Measurements from ENCODE around the gene C1QC. TPM values are rescaled to one million over a fixed set of nuclear protein-coding genes. Genes with fewer than 3 reads are reported as not detected.

The C1QC gene
- total RNA-seq: not detected in 2 replicates

DNA sequence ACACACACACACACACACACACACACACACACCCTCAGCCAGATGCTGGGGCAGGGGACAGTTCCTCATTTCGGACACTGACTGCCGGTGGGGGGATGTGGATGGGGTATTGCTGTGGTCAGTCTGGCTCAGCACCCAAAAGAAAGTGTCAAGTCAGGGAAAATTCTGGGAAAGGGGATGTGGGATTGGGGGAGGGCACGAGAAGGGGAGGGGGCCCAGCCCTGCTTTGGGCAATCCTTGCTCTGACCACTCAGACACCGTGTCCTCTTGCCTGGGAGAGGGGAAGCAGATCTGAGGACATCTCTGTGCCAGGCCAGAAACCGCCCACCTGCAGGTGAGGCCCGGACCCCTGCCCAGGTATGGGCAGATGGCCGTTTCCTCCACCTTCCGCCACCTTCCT is at the start of gene C1QC:
C1QC (plus strand) TSS at position 253 of the 400 bp plus-strand sequence. CDS start 391 bp downstream, outside the sequence.
- DNase-seq (ENCODE audit: low read depth): no peak

DNA sequence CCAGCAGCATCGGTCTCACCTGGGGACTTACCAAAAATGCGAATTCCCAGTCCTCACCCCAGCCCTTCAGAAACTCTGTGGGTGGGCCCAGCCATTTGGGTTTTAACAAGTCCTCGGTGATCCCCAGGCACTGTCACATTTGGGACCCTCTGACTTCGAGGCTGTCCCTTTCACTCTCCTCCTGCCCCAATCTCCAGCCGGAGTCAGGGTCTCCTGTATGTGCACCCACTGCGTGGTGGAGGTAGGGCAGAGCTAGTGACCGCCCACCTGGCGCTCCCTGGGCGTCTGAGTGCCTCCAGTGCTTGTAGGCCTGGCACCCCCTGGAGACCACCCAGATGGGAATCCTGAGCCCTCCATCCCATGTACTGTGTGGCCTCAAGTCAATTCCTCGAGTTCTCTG is 49.0 kb upstream of the C1QC start:
- DNase-seq (ENCODE audit: low read depth): no peak

DNA sequence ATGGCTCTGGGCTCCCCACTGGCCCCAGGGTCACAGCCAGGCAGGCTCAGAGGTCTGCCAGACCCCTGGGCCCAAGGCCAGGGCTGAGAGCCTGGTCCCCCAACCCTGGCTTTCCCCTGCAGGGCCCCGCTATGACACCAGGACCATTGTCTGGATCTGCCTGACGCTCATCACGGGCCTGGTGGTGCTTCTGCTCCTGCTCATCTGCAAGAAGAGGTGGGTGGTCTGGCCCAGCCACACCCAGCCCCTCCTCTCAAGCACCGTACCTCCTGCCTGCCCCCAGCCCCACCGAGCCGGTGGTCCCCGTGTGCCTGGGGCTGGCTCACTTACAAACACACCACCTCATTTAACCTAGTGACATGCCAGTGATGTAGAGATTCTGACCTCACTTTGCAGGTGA is 48.3 kb upstream of the C1QC start:
- no peak for DNase-seq (ENCODE audit: low read depth)

DNA sequence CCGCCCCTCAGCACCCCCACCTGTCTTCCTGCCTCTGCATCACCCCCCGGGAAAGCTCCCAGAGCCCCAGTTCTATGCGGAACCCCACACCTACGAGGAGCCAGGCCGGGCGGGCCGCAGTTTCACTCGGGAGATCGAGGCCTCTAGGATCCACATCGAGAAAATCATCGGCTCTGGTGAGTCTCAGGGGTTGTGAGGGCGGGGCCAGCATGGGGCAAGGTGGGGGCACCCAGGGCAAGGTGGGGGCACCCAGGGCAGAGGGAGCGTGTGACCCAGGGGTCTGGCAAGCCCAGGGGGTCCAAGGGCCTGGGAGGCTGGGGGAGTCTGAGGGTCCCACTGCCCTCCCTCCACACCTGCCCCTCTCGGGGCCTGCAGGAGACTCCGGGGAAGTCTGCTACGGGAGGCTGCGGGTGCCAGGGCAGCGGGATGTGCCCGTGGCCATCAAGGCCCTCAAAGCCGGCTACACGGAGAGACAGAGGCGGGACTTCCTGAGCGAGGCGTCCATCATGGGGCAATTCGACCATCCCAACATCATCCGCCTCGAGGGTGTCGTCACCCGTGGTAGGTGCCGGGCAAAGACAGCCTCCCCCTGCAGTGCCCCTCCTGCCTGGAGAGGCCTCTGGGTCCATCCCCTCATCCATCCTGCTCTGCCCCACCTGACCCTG is 46.0 kb upstream of the C1QC start:
- DNase-seq (ENCODE audit: low read depth): no peak

DNA sequence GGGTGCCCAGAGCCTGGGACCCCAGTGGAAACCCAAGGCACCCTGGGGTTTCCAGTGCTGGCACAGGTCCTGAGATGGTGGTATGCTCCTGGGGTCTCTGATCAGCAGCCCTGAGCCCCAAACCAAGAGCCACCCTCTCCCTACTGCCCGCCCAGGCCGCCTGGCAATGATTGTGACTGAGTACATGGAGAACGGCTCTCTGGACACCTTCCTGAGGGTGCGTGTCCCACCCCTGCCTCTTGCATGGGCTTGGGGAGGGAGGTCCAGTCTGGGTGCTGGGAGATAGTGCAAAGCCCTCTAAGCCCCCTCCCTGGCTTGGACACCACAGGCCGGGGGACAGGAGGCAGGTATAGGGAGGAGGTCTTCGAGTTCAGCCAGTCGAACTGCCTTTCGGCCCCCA is 45.4 kb upstream of the C1QC start:
- DNase-seq (ENCODE audit: low read depth): no peak

DNA sequence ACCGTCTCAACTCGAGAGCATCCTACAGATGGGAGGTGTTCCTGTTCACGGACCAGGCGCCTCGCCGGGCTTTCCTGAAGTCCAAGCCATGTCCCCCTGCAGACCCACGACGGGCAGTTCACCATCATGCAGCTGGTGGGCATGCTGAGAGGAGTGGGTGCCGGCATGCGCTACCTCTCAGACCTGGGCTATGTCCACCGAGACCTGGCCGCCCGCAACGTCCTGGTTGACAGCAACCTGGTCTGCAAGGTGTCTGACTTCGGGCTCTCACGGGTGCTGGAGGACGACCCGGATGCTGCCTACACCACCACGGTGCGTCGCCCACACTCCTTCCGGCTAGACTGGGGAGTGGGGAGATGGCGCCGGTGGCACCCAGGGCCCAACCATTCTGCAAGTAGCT is 44.7 kb upstream of the C1QC start:
- DNase-seq (ENCODE audit: low read depth): no peak

DNA sequence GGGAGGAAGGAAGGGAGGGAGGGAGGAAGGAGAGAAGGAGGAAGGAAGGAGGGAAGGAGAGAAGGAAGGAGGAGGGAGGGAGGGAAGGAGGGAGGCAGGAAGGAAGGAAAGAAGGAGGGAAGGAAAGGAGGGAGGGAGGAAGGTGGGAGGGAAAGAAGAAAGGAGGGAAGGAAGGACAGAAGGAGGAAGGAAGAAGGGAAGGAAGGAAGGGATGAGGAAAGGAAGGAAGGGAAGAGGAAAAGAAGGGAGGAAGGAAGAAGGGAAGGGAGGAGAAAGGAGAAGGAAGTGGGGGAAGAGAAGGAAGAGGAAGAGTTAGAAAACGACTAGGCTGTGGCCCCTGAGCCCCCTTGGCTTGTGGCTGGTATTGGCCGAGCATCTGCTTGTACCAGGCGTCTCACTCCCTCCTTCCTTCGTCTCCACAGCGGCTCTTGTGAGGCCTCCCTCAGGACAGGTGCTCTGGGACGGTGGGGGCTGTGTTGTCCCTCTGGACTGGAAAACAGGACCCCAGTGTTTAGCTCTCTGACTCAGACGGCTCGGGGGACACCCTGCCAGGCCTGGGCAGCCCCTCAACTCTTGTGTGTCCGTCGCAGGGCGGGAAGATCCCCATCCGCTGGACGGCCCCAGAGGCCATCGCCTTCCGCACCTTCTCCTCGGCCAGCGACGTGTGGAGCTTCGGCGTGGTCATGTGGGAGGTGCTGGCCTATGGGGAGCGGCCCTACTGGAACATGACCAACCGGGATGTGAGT is 43.2 kb upstream of the C1QC start:
- DNase-seq (ENCODE audit: low read depth): no peak

DNA sequence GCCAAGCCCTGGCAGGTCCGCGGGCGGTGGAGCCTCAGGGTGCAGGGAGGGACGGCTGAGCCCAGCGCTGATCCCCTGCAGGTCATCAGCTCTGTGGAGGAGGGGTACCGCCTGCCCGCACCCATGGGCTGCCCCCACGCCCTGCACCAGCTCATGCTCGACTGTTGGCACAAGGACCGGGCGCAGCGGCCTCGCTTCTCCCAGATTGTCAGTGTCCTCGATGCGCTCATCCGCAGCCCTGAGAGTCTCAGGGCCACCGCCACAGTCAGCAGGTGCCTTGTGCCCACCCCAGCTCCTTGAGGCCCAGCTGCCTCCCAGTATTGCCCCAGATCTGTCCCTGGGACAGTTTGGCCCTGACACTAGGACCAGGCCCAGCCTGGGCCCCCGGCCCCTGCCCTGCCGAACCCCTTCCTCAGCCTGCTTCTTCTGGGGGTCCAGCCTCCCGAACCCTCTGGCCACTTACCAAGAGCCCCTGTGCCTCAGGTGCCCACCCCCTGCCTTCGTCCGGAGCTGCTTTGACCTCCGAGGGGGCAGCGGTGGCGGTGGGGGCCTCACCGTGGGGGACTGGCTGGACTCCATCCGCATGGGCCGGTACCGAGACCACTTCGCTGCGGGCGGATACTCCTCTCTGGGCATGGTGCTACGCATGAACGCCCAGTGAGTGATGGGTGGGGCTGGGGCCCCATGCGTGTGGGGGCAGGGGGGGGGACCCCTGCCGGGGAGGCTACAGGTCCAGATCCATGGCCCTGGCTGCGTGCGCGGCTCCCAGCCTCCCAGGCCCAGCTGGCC is 42.4 kb upstream of the C1QC start:
- no peak for DNase-seq (ENCODE audit: low read depth)

DNA sequence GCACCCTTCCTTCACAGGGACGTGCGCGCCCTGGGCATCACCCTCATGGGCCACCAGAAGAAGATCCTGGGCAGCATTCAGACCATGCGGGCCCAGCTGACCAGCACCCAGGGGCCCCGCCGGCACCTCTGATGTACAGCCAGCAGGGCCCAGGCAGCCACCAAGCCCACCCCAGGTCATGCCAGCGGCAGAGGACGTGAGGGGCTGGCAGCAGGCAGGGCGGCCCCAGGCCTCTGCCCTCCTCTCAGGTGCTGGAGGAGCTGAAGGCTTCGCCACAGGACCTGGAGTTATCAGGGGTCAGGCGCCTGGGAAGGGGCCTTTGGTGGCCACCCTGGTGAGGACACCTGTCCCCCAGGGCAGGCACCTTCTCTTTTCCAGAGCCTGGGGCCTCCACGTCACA is 41.8 kb upstream of the C1QC start:
- DNase-seq (ENCODE audit: low read depth): no peak

DNA sequence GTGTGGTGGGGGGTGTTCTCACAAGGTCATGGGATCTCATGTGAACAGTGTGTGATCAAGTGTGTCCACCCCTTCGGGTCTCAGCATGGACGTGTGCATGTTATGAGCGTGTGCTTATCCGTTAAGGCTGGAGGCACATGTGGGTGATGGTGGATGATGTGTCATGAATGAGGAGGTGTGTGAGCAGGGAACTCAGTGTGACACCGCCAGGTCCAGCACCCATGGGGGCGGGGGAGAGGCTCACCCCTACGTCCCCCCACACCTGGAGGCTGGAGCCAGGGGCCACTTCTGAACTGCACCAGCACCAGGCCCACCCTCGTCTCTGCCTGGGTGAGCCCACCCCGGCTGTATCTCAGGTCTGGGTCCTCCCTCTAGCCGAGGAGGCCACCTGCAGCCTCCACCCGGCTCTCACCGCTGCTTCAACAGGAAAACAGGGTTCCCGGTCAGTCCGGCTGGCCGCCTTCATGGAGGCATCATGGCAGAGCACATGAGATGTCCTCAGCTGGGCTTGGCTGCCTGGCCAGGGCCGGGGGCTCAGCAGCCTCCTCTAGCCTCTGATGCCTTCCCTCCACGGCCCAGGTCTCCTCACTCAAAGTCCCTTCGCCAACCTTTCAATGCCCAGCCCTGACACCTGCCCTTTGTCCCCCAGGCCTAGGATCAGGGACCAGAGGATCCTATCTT is 41.2 kb upstream of the C1QC start:
- no peak for DNase-seq (ENCODE audit: low read depth)

DNA sequence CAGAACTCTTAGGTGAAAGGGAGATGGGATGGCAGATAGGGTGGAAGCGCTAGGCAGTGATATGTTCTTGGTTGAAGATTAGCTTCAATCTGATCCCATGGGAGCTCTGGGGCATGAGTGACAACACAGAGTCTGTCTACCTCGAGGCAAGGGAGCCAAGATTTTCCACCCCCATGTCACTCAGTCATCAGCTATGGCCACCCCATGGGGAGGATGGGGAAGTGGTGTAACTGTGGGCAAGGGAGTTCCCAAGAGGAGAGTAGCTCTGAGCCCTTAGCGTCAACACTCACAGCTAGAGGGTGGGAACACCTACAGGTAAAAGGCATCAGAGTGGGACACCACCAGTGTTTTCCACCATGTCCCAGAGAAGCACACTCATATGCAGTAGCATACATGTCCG is 37.3 kb upstream of the C1QC start:
- no peak for DNase-seq (ENCODE audit: low read depth)

DNA sequence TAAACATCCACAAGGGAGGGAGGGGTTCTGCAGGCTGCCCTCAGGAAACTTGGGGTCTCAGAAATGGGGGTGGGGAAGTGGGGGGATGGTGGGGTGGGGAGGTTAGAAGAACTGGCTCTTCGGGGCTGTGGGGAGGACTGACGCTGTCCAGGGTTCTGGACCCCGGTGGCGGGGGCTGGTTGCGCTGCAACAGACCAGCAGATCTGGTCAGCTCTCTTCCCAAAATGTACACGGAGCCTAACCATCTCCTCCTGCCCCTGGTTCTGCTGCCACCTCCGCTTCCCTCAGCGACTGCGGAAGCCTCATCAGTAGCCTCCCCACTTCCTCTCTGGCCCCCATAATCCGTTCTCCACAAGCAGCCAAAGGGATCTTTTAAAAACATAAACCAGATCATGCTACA is 36.3 kb upstream of the C1QC start:
- DNase-seq (ENCODE audit: low read depth): no peak

DNA sequence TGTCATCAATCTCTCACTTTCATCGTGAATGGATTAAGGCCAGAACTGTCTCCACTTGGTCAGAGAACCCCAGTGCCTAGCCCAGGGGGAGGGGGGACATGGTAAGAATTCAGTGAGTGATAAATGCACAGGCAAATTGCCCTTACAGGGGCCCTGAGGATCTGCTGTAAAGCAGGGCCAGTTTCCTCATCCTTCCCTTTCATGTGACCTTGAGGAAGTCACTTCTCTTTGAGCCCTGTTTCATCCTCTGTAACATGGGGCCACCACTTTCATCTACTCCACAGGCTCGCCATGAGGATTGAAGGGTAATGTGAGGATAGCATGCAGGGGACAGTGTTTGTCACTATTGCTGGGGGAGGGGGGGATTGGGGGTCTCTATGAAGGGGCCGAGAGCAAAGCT is 35.1 kb upstream of the C1QC start:
- DNase-seq (ENCODE audit: low read depth): no peak

DNA sequence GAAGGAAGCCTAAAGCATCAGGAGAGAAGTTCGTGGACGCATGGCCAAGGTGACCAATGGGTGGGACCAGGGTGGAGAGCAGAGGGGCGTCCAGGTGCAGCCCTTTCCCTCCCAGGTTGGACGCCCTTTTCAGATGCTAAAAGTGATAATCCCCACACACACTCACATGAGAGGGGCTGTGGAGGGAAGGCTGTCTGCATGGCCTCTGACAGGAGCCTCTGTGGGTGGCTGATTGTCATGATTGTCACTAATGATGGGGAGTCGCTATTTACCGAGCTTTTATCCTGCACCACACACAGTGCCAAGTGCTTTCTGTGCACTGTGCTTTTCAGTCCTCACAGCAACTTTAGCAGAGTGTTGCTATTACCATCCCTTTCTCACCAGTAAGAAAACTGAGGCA is 34.1 kb upstream of the C1QC start:
- no peak for DNase-seq (ENCODE audit: low read depth)

DNA sequence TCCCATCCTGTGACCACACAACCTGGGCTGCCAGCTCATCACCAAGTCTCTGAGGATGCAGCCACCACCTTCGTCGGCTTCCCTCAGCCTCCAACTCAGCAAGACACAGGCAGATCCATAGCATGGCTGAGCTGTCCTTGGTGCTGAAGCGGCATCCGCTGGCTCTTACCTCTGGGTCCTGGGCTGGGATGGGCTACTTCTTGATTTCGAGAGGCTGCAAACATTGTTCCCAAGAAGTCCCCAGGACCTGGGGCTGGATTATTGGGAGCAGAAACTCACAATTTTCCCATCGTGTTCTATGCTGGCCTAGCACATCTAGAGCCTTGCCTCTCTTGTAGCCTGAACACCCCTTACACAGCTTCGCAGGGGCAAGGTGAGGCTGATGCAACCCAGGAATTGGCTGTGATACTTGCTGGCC is 31.9 kb upstream of the C1QC start:
- DNase-seq (ENCODE audit: low read depth): peak; percentile 47

DNA sequence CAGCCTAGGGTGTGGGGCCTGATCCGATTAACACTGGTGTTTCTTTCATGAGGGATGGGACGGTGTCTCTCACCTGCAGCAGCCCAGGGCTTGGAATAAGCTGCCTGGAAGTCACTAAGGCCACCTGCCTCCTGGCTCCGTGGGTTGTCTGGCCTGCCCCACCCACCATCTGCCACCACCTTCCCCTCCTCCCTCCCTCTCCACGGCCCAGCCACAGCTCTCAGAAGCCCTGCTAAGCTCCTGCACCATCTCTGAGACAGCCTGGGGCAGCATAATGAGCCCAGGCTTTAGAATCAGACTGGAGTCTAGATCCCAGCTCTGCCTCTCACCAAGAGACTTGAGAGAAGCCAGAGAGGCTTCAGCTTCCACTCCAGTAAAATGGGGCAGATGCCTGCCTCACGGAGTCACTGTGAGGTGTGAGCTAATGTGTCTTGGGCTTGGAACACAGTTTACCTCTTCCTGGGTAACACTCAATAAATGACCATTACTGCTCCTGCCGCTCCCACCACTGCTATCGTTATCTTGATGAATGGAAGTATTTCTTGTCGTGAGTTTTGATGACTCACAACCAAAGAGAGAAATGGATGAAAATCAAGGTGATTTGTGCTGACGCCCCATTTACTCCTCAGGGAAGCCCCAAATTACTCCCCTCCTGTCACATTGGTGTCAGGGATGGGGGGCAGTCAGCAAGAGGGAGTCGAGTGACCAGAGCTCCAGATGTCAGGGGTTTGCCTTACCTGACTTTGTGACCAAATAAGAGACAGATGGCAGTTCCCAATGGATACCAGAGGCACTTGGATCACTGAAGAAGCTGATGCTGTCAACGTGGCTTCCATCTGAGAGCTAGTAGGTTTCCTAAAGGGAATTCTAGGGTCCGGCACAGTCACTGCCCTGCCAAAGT is 30.5 kb upstream of the C1QC start:
- no peak for DNase-seq (ENCODE audit: low read depth)

DNA sequence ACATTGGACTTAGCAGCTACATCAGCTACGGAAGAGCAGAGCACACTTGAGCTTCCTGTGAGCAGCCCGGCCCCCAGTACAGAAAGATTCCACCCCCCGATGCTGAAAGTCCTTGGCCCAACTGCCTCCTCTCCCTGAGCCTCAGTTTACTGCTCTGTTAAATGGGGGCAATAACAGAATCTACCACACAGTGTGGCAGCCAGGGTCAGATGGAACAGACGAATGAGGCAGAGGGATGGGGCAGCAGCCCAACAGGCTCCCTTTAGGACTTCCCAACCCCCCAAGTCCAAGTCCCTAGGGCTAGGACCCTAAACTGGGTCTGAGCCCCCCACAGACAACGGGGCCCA is 29.9 kb upstream of the C1QC start:
- DNase-seq (ENCODE audit: low read depth): no peak

DNA sequence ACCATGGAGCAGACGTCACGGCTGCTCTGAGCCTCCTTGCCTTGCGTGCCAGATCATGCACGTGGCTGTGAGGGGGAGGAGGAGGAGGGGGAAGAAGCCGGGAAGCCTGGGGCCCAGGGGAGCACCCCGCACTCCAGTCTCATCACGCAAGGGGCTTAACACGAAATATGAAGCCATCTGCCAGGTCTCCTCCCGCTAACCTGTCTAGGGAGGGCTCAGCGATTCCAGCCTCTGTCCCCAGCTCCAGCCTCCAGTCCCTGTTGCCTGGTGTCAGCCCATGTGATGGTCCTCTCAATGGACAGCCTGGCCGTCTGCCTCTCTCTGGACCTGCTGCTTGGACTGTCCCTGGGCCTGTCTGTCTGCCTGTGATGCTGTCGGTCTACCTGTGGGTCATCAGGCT is 29.5 kb upstream of the C1QC start:
- no peak for DNase-seq (ENCODE audit: low read depth)

DNA sequence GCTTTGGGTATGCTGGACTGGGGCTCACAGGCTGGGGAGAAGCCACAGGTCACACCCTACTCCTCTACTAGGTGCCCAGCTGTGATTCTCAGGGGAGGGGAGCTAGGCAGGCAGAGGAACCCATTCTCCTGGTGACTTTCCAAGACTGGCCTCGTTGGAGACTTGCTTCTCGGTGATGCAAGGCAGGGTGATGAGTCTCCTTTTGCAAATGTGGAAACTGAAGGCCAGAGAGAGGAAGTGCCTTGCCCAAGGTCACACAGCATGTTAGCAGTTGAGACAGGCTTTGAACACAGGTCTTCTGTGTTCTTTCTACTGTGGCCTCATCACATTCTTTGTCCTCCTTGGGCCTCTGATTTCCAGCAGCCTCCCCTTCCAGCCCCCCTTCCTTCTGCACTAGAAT is 27.5 kb upstream of the C1QC start:
- DNase-seq (ENCODE audit: low read depth): no peak

DNA sequence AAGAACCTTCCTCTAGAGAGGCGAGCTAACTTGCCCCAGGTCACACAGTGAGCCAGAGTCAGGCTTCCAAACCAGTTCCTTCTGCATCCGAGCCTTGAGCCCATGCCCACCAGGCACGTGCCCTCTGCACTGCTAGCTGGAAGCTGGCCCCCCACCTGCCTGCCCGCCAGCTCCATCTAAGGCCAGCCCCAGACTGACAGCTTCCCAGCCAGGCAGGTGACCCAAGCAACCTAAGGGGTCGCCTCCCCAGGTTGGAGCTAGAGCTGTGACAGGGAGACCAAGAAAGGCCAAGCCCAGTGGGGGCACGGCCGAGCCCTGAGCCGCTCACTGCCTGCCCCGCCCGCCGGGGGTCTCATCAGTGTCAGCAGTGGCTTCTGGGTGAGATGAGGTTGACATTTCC is 26.9 kb upstream of the C1QC start:
- no peak for DNase-seq (ENCODE audit: low read depth)

DNA sequence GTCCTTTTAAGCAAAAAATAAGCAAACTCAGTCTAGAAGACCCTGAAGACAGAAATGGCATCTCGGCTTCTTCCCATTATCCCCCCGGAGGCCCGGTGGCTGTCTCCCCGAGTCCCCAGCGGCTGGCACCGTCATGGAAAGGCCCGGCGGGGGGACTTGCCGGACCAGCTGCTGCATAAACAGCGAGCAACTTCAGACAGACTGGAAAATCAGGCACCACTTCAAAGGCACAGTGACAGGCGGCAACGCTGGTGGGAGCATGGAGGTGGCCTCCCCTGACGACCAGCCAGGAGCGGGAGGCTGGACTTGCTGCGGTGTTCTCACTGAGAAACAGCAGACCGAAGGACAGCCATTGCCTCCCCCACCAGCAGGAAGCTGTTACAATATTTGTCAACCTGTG is 25.4 kb upstream of the C1QC start:
- no peak for DNase-seq (ENCODE audit: low read depth)

All from renal cortical epithelial cell (primary cell).